Thyroid gland (tissue), 4 donors: Measurements from ENCODE around the gene LRRFIP1.

Experiments
- POLR2A ChIP-seq, 2 donors: fragments of 450-650 bp; IDR thresholded peaks; one replicate each; pipeline ENCODE4 v1.6.1; 2017; ENCODE audit warnings: antibody characterized with exemption in 2 of 2, mild to moderate bottlenecking in 2 of 2, moderate library complexity in 1 of 2
- TF ChIP-seq, protein P1 (sequence below), 6 experiments: fragments of 200-600 bp in 3 of 6; fragments of 450-650 bp in 3 of 6; sonication (generic) in 3 of 6; IDR thresholded peaks; one replicate each; pipeline ENCODE4 v1.5.1; 2016 to 2019; ENCODE audit warnings: antibody characterized with exemption in 6 of 6, mild to moderate bottlenecking in 2 of 6, inconsistent platforms in 1 of 6, moderate library complexity in 1 of 6

DNA sequence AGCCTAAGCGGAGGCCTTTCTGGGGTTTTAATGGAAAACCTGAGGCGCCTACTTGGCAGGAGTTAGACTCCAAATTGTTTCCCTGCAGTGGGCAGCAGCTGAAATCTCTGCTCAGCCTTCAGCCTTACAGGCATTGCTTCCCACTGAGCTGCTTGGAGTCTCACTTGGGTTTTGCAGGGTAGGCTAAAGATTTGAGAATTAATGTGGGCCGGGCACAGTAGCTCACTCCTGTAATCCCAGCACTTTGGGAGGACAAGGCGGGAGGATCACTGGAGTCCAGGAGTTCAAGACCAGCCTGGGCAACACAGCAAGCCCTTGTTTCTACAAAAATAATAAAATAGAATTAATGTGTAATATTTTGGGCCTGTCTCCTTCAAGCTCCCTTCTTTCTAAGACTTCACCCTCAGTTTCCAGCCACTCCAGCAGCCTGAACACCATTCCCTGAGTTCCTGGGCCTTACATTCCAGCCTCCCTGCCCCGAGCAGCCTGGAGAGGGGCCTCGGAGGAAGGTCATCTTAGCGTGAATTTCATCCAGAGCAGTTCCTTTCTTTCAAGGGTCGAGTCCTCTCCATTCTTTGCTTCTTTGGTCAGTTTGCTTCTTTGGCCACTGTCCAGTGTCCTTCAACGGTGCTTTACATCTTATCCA lies 27.8 kb upstream of the LRRFIP1 start:
- TF ChIP-seq, protein P1, sequence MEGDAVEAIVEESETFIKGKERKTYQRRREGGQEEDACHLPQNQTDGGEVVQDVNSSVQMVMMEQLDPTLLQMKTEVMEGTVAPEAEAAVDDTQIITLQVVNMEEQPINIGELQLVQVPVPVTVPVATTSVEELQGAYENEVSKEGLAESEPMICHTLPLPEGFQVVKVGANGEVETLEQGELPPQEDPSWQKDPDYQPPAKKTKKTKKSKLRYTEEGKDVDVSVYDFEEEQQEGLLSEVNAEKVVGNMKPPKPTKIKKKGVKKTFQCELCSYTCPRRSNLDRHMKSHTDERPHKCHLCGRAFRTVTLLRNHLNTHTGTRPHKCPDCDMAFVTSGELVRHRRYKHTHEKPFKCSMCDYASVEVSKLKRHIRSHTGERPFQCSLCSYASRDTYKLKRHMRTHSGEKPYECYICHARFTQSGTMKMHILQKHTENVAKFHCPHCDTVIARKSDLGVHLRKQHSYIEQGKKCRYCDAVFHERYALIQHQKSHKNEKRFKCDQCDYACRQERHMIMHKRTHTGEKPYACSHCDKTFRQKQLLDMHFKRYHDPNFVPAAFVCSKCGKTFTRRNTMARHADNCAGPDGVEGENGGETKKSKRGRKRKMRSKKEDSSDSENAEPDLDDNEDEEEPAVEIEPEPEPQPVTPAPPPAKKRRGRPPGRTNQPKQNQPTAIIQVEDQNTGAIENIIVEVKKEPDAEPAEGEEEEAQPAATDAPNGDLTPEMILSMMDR (IDR thresholded peaks at IDR 0.05): no peak
- no peak for TF ChIP-seq POLR2A (IDR thresholded peaks at IDR 0.05)
